GM21360 (cell line): ENCODE results near the gene MAS1.

Experiments used
- ATAC-seq: cut with Tn5 transposase; IDR thresholded peaks from one replicate; pipeline ENCODE4 v1.9.1; 2021; ENCODE audit warnings: mild to moderate bottlenecking, moderate library complexity; ENCODE audit not compliant: unreplicated experiment

The MAS1 gene

DNA sequence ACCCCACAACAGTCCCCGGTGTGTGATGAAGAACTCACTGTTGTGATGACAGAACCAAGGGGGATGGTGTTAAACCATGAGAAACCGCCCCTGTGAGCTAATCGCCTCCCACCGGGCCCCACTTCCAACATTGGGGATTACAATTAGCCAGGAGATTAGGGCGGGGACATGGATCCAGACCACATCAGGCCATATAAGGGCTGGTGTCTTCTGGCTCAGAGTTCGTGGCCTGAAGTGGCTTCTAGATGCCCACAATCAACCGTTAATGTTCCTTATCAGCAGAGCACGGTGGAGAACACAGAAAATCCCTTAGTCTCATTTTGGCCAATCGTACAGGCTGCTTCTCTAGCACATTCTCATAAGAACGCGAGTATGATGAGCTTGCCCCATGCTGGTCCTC, 10.9 kb upstream of the MAS1 start:
- ATAC-seq, result no peak

DNA sequence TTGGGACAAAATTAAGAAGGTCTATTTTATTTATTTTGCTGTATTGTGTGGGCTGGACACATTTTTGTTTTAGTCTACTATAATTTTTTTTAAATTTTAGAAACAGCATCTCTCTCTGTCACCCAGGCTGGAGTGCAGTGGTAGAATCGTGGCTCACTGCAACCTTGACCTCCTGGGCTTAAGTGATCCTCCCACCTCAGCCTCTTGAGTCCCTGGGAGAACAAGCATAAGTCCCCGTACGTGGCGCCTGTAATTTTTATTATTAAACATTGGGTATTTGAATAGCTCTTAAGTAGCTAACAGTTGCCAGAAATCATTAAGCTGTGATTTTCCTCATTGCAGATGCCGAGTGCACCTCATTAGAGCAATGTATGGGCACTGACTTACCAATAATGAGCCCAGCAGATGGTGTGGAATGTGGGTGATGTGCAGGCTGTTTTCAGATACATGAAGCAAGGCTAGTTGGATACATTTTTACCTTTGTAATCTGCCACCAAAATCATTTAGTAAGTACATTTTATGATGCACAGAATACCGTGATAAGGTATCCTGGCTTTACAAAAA, 10.3 kb upstream of the MAS1 start:
- no peak for ATAC-seq

DNA sequence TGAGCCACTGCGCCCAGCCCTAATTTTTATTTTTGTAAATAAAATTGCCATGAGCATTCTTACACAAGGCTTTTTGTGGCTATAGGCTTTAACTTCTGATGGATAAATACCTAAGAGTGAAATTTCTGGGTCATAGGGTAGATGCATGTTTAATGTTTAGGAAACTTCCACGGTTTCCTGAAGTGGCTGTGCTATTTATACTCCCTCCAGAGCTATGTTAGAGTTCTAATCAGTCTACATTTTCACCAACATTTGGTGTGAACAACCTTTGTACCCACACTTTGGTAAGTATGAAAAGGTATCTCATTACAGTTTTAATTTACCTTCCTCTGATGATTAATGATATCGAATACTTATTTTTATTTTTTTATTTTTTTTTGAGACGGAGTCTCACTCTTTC, 6.1 kb upstream of the MAS1 start:
- ATAC-seq, result no peak

DNA sequence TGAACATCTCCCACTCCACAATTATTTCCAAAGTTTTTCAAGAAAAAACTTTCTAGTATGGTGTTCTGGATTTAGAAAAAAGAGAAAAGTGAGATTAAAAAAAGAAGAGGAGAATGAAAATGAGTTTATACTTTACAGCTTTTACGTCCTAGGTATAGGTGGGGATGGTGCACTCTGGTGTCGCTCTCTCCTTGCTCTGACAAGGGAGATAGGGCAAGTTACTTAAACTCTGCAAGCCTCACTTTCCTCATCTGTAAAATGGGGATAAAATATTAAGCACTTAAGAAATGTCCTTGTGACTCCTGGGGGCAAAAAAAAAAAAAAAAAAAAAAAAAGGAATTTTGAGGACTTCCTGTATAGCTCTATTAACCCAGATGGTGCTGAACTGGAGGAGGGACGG, 4.5 kb upstream of the MAS1 start:
- no peak for ATAC-seq

DNA sequence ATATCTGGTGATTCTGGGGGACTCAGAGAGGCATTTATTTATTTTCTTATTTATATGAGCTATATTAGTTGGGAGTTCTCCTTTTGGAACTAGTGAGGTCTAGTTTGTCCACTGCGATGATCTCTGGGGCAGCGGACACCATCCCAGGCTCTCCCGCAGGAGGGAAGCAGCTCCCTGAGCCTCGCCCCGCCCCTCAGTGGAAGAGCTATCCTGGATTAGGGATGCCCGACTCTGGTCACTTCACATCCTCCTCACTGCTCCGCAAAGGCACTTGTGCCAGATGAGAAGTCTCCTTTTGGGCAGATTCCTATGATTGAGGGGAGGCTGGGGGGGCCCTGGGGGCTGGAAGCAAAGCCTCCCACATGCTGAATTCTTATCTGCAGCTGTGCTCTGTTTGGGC, 3.6 kb upstream of the MAS1 start:
- no peak for ATAC-seq

DNA sequence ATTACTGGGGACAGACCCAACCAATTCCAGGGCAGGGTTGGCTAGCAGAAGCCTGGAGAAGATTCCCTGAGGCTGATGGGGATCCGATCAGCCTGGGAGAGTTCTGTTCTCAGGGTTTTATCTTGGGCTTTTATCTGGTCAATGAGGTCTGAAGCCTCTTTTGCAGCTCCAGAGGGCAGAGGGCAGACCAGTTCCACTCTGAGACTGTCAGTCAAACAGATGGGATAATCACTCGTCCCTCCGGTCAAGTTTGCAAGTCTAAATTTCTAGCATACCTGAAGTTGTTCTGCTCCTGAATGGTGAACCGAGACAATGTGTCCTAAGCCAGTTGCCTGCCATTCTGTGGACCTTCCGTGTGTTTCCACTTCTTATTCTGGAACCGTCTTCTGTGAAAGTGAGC, 3.0 kb upstream of the MAS1 start:
- ATAC-seq, result no peak

DNA sequence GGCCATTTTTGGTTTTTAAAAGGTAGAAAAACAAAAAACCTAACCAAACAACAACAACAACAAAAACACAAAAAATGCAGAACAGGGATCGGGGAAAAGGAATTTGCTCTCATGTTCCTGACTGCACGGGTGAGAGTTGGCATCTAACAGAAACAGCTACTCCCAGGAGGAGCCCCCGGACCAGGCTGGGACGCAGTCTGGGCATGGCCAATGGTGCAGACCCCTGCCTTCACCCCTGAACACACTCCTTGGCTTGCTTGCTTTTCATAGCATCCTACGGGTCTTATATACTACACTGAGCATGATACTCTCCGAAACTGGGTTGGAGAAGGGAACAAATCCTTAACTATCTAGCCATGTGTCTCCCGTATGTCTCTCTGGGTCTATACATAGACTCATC, 587 bp upstream of the MAS1 start:
- no peak for ATAC-seq

DNA sequence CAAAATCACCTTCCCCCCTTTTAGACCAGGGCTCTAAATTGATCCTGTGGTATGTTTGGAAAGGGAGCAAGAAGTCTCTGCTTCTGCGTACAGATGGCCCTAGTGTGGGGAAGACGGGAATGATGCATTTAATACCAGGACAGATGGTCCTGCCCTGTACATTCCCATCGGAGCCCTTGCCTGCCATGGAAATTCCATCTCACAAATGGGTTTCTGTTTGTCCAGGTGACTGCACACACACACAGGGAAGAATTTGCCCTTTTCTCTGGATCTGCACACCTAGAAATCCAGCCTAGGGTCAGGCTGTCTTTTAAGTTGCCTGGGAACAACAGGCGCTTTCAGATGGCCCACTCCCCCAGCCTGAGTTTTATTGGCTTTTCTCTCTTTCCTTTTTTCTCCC, 1.3 kb downstream of the MAS1 start:
- ATAC-seq, result no peak

DNA sequence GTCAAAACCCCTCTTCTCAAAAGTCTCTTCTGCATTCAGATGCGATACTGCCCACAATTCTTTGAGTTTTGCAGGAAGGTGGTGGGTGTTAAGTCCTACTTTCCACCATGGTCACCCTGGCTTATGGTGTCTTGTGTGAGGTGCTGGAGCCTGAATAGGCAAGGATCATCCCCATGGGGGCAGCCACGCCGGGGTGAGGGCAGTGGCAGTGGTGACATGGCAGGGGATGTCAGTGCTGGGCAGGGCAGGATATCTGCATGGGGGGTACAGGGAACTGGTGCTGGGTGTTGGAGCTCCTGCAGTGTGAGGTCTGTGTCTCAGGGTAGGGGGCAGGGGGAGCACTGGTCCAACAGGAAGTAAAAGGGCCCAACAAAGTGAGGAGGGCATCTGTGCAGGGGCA, 2.3 kb downstream of the MAS1 start:
- no peak for ATAC-seq

DNA sequence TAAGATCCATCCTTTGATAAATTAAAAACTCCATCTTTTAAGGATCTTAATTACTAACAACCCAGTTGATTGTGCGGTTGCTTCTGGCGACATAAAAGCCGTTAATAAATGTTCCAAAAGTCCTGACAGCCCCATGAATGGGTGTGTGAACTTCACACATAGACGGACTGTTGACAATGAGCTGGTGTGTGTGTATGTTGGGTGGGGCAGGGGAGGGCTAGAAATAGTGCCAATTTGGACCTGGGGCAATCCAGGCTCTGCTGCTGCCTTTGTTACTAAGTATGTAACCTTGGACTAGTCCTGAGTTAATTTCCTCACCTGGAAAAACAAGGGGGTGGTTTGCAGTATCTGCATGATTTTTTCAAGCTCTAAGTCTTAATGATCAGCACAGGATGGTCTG, 4.2 kb downstream of the MAS1 start:
- ATAC-seq, result no peak

DNA sequence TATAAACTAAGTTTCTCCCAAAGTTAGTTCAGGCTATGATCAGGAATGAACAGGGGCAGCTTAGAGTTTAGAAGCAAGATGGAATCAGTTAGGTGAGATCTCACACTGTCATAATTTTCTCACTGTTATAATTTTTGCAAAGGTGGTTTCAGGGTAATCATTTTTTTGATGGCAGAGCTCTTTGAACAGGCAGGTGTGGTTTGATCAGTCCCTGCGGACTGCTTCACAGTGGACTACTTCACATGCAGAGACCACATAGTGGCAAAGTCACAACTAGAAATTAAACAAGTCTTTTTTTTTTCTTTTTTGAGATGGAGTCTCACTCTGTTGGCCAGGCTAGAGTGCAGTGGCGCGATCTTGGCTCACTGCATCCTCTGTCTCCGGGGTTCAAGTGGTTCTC, 6.8 kb downstream of the MAS1 start:
- ATAC-seq, result no peak

DNA sequence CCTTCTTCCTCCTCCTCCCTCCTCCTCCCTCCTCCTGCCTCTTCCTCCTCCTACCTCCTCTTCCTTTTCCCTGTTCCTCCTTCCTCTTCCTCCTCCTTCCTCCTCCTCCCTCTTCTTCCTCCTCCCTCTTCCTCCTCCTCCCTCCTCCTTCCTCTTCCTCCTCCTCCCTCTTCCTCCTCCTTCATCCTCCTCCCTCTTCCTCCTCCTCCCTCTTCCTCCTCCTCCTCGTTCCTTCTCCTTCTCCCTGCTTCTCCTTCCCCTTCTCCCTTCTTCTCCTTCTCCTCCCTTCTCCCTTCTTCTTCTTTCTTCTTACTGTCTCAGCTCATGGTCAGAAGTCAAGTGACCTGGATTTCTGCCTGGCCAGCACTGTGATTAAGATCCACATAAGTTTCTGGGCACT, 7.7 kb downstream of the MAS1 start:
- ATAC-seq, result no peak

DNA sequence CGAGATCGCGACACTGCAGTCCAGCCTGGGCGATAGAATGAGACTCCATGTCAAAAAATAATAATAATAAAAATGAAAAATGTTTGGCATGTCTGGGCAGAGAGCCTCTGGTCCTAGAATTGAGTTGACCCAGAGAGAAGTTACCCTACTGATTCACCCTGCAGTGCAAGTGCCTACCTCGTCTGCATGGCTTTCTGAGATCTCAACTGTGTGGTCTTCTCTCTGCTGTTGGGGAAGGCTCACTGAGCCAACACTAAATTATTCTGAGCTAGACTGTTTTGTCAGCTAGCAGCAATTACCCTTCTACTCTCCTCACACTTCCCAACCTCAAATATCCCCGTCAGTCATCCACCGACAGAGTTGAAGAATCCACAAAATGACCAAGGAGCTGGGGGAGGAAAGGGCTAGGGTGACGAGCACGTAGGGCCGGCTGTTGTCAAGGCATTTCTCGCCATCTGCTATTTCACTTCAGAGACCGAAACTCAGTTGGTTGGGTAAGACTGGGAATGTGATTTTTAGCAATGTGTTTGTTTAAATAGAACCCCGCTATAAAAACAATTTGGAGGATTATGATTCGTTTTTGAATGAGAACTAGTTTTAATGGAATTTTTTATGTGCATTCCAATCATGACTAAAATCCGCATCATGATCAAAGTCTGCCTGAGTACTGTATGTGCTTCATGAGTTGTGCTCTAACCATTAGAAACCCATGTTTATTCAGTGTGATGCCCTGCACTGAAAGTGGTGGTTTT, 9.4 kb downstream of the MAS1 start:
- no peak for ATAC-seq

DNA sequence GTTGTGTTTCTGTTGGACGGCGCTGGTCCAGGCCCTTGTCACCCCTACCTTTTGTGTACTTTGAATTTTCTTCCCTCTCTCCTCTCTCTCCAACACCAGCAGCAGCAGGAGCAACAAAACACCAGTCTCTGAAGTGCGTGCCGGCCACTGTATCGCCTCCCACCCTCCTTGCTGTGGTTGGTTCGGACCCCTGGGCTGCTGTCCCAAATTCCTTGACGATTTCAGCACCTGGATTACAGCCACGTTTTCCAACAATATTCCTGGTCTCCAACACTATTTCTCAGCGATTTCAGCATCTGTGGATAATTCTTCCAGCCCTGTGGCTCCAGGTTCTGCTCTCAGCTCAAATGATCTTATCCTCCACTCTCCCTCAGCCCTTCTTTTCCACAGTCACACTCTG, 11.8 kb downstream of the MAS1 start:
- no peak for ATAC-seq

DNA sequence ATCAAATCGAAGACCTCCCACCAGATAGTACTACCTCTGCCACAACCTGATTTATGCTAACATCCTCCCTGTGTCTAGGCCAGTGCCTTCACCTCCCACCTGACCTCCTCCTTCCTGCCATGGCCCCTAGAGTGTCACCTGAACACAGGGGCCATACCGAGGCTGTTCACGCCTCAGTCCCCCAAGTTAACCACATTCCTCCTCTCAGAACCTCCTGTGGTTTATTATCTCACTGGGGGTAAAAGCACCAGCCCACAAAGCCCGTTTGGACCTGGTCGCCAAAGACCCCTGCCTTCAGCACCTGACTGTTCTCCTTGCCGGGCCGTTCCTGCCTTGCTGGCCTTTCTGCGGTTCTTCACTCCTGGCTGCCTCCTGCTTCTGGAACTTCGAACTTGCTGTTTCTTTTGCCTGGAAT, 13.7 kb downstream of the MAS1 start:
- ATAC-seq, result no peak

DNA sequence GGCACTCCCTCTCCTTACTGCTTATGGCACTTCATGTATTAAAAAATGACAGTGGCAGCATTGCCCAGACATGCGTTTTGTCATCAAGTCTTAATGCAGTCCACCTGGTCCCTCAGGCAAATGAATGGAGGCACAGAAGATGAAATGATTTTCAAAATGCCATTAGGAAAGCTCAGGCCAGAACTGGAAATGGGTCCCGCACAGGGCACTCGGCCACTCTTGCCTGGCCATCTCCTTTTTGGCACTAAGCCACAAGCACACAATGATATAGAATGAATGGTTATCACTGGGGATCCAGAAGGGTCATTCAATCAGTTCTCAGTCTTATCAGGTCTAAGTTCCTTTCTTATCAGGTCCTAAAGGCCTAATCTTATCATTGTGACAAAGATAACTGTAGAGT, 15.6 kb downstream of the MAS1 start:
- no peak for ATAC-seq

DNA sequence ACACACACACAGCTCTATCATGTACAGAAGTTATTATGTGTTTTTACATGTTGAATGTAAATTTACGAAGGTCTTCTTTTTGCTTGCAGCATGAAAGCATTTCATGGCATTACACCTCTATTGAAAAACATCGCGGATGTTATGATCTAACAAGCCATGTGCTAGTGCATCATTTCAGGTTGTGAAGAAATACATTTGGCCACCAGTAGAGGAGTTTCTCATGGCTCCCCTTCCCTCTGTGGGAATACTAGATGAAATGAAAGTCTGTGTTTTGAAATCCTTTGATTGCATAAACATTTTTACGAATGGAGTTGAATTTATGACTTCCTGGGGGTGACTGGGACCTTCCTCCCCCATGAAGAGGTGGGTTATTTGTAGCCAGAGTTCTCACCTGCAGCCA, 17.7 kb downstream of the MAS1 start:
- no peak for ATAC-seq

DNA sequence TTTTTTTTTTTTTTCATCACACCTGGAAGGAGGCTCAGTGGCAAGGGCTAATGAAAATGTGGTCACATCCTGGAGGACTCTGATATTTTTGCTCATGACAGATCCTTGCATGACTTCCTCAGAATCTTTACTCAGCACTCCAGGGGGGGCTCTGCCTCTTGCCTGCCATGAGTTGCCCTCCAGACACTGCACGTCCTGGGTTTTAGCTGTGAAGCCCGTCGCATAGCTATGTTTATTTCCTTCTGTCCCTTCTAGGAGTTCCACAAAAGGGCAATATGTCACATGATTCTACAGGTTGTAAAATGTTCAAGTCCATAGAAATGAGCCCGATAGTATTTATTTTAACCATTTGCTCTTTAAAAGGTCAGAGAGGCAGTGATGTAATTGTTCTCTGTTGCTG, 18.2 kb downstream of the MAS1 start:
- no peak for ATAC-seq

DNA sequence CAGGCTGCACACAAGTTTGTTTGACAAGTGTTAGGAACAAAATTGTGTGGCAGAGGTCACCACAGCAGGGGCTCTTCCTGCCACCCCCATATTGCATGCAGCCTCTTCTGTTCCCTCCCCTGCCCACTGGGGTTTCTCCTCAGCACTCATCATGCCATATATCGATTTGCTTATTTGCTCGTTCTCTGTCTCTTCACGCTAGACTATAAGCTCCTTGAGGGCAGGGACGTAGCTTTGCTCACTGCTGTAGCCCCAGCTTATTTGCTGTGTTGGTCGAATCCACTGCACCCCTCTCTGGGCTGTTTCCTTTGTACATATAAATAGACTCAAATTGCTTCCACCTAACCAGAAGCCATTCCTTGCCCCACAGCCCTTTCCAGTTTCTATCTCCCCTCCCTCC, 19.6 kb downstream of the MAS1 start:
- no peak for ATAC-seq

DNA sequence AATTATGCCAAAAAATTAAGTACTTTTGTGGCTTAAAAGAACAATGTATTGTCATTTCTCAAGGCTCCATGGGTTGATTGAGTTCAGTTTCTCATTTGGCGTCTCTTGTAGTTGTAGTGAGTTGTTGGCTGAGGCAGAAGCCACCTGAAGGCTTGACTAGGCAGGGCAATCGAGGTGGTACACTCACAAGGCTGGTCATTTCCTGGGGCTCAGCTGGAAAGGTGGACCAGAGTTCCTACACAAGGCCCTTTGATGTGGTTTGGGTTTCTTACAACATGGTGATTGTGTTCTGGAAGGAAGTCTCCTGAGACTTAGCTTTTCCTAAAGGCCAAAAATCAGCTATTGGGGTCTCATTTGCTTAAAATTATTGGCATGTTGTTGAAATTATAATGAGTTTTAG, 22.6 kb downstream of the MAS1 start:
- no peak for ATAC-seq

DNA sequence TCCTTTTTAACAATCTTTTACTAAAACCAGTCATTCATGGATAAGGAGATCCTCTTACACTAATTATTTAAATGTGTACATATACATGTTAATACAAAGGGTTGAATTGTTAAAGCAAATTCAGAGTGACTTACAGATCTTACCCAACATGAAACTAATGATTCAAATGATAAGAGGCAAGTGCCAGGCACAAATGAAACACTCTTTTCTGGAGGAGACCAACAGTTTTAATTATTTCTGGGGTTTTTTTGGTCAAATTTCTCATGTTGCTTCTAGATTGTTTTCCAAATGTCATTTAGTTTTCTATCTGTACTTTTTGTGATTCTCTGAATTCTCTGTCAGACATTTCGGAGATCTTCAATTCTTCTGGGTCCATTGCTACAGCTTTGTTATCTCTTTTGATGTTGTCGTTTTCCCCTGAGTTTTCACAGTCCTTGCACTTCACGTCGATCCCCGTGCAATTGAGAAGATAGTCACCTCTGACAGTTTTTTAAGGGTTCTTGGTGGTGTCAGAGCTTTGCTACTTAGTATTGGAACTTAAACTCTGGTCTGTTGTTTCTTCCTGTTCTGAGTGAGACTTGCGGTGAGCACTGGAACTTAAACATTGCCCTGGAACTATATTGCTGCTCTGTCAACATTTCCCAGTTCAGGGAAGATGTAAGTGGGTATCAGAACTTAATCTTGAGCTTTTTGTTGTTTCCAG, 23.2 kb downstream of the MAS1 start:
- ATAC-seq, result no peak

DNA sequence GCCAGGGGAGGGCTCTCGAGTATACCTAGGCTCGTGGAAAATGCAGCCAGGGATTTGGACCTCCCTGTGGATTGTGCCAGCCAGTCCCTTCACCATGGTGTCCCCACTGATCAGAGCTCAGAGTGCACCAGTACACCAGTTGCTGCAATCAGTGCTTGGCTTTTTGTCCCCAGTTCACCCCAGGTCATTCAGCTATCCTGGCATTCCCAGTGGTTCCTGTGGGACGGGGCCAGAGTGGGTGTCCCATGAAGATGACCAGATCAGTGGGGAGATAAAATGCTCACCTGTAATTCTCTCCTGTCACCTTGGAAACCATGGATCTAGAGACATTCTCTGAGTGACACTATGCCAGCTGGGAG, 23.8 kb downstream of the MAS1 start:
- no peak for ATAC-seq

DNA sequence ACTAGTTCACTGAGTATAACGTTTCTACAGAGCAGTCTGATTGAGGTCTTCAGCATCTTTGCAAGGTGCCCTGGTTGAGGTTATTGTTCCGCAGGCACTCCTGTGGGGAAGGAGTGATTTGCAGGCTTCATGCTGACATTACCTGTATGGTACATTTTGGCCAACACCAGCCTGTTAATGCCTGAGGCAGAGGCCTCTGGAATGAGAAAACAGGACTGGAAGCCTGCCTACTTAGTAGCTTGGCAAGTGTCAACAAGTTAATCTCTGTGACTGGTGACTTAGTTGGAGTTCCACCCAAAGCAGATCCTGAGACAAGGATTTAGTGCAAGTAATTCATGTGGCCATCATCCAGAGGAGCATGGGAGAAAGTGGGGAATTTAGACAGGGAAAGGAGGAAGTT, 24.6 kb downstream of the MAS1 start:
- ATAC-seq, result no peak
